HEK293 (cell line): ENCODE results near the gene NUDT22.

Source experiments
- ATF2 ChIP-seq: fragments of 450-650 bp; formaldehyde crosslinking; IDR thresholded peaks from 2 replicates; pipeline ENCODE4 v1.5.1; 2016; ENCODE audit warnings: missing biosample characterization, missing genetic modification characterization, low read depth
- BCL11B ChIP-seq: fragments of 450-650 bp; formaldehyde crosslinking; IDR thresholded peaks from 2 replicates; pipeline ENCODE4 v1.5.1; 2016; ENCODE audit warnings: low read depth, missing biosample characterization, missing genetic modification characterization
- EGR2 ChIP-seq: fragments of 450-650 bp; formaldehyde crosslinking; IDR thresholded peaks from 2 replicates; pipeline ENCODE4 v1.5.1; 2016; ENCODE audit warnings: low read depth, missing biosample characterization, missing genetic modification characterization
- GLI2 ChIP-seq: fragments of 450-650 bp; formaldehyde crosslinking; IDR thresholded peaks from 2 replicates; pipeline ENCODE4; 2017; ENCODE audit warnings: missing biosample characterization, missing genetic modification characterization, low read depth, borderline replicate concordance
- REST ChIP-seq: fragments of 450-650 bp; formaldehyde crosslinking; IDR thresholded peaks from 2 replicates; pipeline ENCODE4 v1.5.1; 2016; ENCODE audit warnings: missing biosample characterization, missing genetic modification characterization
- SP2 ChIP-seq: fragments of 450-650 bp; formaldehyde crosslinking; IDR thresholded peaks from 2 replicates; pipeline ENCODE4 v1.5.1; 2016; ENCODE audit warnings: missing biosample characterization, missing genetic modification characterization
- SP3 ChIP-seq: fragments of 450-650 bp; formaldehyde crosslinking; IDR thresholded peaks from 2 replicates; pipeline ENCODE4 v1.5.1; 2016; ENCODE audit warnings: missing biosample characterization, missing genetic modification characterization
- ZBTB17 ChIP-seq: fragments of 450-650 bp; formaldehyde crosslinking; IDR thresholded peaks from 2 replicates; pipeline ENCODE4 v1.5.1; 2016; ENCODE audit warnings: missing biosample characterization, missing genetic modification characterization
- ZBTB20 ChIP-seq: fragments of 450-650 bp; formaldehyde crosslinking; IDR thresholded peaks from 2 replicates; pipeline ENCODE4 v1.5.1; 2016; ENCODE audit warnings: missing biosample characterization, missing genetic modification characterization
- ZBTB44 ChIP-seq: fragments of 450-650 bp; IDR thresholded peaks from 2 replicates; pipeline ENCODE4 v1.5.1; 2018; ENCODE audit warnings: missing biosample characterization, mild to moderate bottlenecking, missing genetic modification characterization
- ZFHX2 ChIP-seq: fragments of 450-650 bp; formaldehyde crosslinking; conservative IDR thresholded peaks from 2 replicates; pipeline ENCODE4 v1.5.1; 2016; ENCODE audit warnings: missing biosample characterization, missing genetic modification characterization
- ZFP69B ChIP-seq: fragments of 450-650 bp; formaldehyde crosslinking; IDR thresholded peaks from 2 replicates; pipeline ENCODE4 v1.5.1; 2016; ENCODE audit warnings: missing biosample characterization, missing genetic modification characterization
- ZNF157 ChIP-seq: fragments of 450-650 bp; formaldehyde crosslinking; IDR thresholded peaks from 2 replicates; pipeline ENCODE4 v1.5.1; 2016; ENCODE audit warnings: missing biosample characterization, missing genetic modification characterization
- ZNF174 ChIP-seq: fragments of 450-650 bp; formaldehyde crosslinking; IDR thresholded peaks from 2 replicates; pipeline ENCODE4 v1.5.0; 2017; ENCODE audit warnings: missing biosample characterization, mild to moderate bottlenecking, missing genetic modification characterization
- ZNF2 ChIP-seq: fragments of 450-650 bp; formaldehyde crosslinking; IDR thresholded peaks from 2 replicates; pipeline ENCODE4 v1.5.1; 2016; ENCODE audit warnings: missing biosample characterization, missing genetic modification characterization
- ZNF214 ChIP-seq: fragments of 450-650 bp; formaldehyde crosslinking; IDR thresholded peaks from 2 replicates; pipeline ENCODE4 v1.5.1; 2017; ENCODE audit warnings: missing biosample characterization, mild to moderate bottlenecking, missing genetic modification characterization, borderline replicate concordance
- ZNF324 ChIP-seq: fragments of 450-650 bp; formaldehyde crosslinking; IDR thresholded peaks from 2 replicates; pipeline ENCODE4 v1.5.1; 2016; ENCODE audit warnings: missing biosample characterization, missing genetic modification characterization
- ZNF335 ChIP-seq: fragments of 450-650 bp; formaldehyde crosslinking; conservative IDR thresholded peaks from 2 replicates; pipeline ENCODE4 v1.5.1; 2016; ENCODE audit warnings: missing biosample characterization, missing genetic modification characterization
- ZNF404 ChIP-seq: fragments of 450-650 bp; formaldehyde crosslinking; IDR thresholded peaks from 2 replicates; pipeline ENCODE4 v1.5.1; 2017; ENCODE audit warnings: missing biosample characterization, missing genetic modification characterization
- ZNF433 ChIP-seq: fragments of 450-650 bp; formaldehyde crosslinking; IDR thresholded peaks from 2 replicates; pipeline ENCODE4 v1.5.1; 2016; ENCODE audit warnings: missing biosample characterization, missing genetic modification characterization, low read depth
- ZNF510 ChIP-seq: fragments of 450-650 bp; formaldehyde crosslinking; IDR thresholded peaks from 2 replicates; pipeline ENCODE4 v1.5.1; 2018; ENCODE audit warnings: mild to moderate bottlenecking, missing genetic modification characterization, missing biosample characterization; ENCODE audit not compliant: insufficient replicate concordance
- ZNF513 ChIP-seq: fragments of 450-650 bp; IDR thresholded peaks from 2 replicates; pipeline ENCODE4 v1.5.1; 2018; ENCODE audit warnings: missing biosample characterization, missing genetic modification characterization
- ZNF521 ChIP-seq: fragments of 450-650 bp; formaldehyde crosslinking; IDR thresholded peaks from 2 replicates; pipeline ENCODE4 v1.5.1; 2017; ENCODE audit warnings: missing biosample characterization, mild to moderate bottlenecking, missing genetic modification characterization
- ZNF571 ChIP-seq: fragments of 450-650 bp; formaldehyde crosslinking; IDR thresholded peaks from 2 replicates; pipeline ENCODE4 v1.5.0; 2017; ENCODE audit warnings: missing biosample characterization, missing genetic modification characterization
- ZNF585B ChIP-seq: fragments of 450-650 bp; formaldehyde crosslinking; IDR thresholded peaks from 2 replicates; pipeline ENCODE4 v1.5.1; 2016; ENCODE audit warnings: missing biosample characterization, missing genetic modification characterization
- ZNF596 ChIP-seq: fragments of 450-650 bp; IDR thresholded peaks from 2 replicates; pipeline ENCODE4 v1.5.0; 2018; ENCODE audit warnings: missing biosample characterization, mild to moderate bottlenecking, missing genetic modification characterization, moderate library complexity
- ZNF791 ChIP-seq: fragments of 450-650 bp; formaldehyde crosslinking; IDR thresholded peaks from 2 replicates; pipeline ENCODE4 v1.5.1; 2016; ENCODE audit warnings: missing biosample characterization, missing genetic modification characterization
- ZSCAN18 ChIP-seq: fragments of 450-650 bp; formaldehyde crosslinking; IDR thresholded peaks from 2 replicates; pipeline ENCODE4 v1.5.1; 2016; ENCODE audit warnings: missing biosample characterization, missing genetic modification characterization
- ZSCAN4 ChIP-seq: fragments of 450-650 bp; formaldehyde crosslinking; IDR thresholded peaks from 2 replicates; pipeline ENCODE4 v1.5.1; 2017; ENCODE audit warnings: missing biosample characterization, missing genetic modification characterization

Gene NUDT22

GRCh38 chr11:64245797-64246620 lies 19.9 kb downstream of the NUDT22 start (continued):
- no peak for TF ChIP-seq ZBTB44 (tag by site-specific recombination)
- peak; percentile 54 for TF ChIP-seq ZBTB17 (tag by site-specific recombination)
- TF ChIP-seq ZFHX2: peak; percentile 51
- no peak for TF ChIP-seq ZSCAN18
- no peak for TF ChIP-seq ZNF791 (tag by site-specific recombination)
- peak; percentile 59 for TF ChIP-seq ZNF335 (tag by site-specific recombination)
- TF ChIP-seq ZNF174: no peak
- no peak for TF ChIP-seq ATF2 (tag by site-specific recombination)
- no peak; the same call in 1 of the 2 replicates for TF ChIP-seq SP2 (tag by site-specific recombination)
- TF ChIP-seq ZNF324 (tag by site-specific recombination): no peak
- no peak for TF ChIP-seq GLI2 (tag by site-specific recombination)
- no peak for TF ChIP-seq ZNF510
- TF ChIP-seq ZNF521 (tag by site-specific recombination): no peak
- TF ChIP-seq SP3 (tag by site-specific recombination): peak; percentile 33; the same call in 1 of the 2 replicates
- TF ChIP-seq ZSCAN4 (tag by site-specific recombination): no peak
- TF ChIP-seq ZNF596: no peak
- TF ChIP-seq ZNF404 (tag by site-specific recombination): no peak
- no peak for TF ChIP-seq ZNF513
- no peak for TF ChIP-seq ZNF157 (tag by site-specific recombination)
- no peak; the same call in 1 of the 2 replicates for TF ChIP-seq ZBTB20
- no peak for TF ChIP-seq ZNF571 (tag by site-specific recombination)
- TF ChIP-seq ZNF585B (tag by site-specific recombination): no peak
- TF ChIP-seq EGR2 (tag by site-specific recombination): peak; percentile 48; the same call in 1 of the 2 replicates
- no peak for TF ChIP-seq ZNF2 (tag by site-specific recombination)
- TF ChIP-seq ZNF433 (tag by site-specific recombination): no peak
- TF ChIP-seq ZFP69B (tag by site-specific recombination): no peak
- TF ChIP-seq REST: no peak
- no peak for TF ChIP-seq BCL11B (tag by site-specific recombination)
- TF ChIP-seq ZNF214 (tag by site-specific recombination): no peak
